Prostate gland (tissue), 2 donors: ENCODE results near the gene SHISA2.
"Not testable (repeated sequence)": the region's sequence is repeated elsewhere in the genome, so short reads cannot be mapped to it uniquely, and the experiment has no call there.

Source experiments
- CTCF ChIP-seq, 4 experiments: fragments of 200-600 bp in 2 of 4; fragments of 450-650 bp in 2 of 4; sonication (generic) in 2 of 4; IDR thresholded peaks; 1 replicate in 3 of 4; 2 replicates in 1 of 4; pipeline ENCODE4 v1.5.1; 2016 to 2019; ENCODE audit warnings: antibody characterized with exemption in 4 of 4, mild to moderate bottlenecking in 2 of 4, moderate library complexity in 2 of 4
- POLR2A ChIP-seq: fragments of 450-650 bp; IDR thresholded peaks from one replicate; pipeline ENCODE4 v1.6.1; 2016; ENCODE audit warnings: antibody characterized with exemption, mild to moderate bottlenecking

- TF ChIP-seq CTCF (IDR thresholded peaks at IDR 0.05); POLR2A: not testable (repeated sequence)
Observed at GRCh38 chr13:26069642-26070041, 17.8 kb upstream of the SHISA2 start.
